Measurements from ENCODE around the gene ZNF322.

Gene ZNF322

DNA sequence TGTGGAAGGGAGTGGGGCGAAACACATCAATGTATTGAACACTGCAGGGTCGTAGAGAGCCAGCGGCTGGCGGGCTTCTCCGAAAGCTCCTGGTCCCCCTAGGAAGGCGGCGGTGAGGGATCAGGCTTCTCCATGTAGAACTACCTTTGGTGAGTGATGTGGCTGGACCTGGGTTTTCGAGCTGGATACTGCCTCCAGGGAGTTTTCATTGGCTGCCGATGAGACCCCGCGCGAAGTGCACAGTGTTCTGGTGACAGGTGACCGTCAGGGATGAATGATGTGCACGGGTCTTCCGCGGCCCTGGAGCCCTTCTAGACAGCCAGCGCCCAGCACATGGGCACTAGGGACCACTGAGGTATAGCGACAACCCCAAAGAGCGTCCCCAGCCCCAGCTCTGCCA lies 46.3 kb downstream of the ZNF322 start:
- no peak for DNase-seq

DNA sequence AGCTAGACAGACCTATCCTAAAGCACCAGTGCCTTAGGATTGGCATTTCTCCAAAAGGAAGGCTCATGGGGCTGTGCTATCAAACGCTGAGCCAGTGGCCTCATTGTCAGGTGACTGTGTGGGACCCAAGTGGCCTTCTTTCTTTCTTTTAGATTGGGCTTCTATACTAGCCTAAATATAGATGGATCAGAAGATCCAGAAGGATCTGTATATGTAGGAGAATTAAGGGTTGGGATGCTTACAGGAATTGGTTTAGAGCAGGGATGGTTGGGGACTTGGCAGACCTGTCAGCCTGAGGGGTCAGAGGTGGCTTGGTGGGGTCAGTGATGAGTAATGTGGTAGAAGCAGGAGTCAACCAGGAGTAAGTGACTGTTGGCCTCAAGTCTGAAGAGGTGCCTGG lies 47.9 kb downstream of the ZNF322 start:
- no peak for DNase-seq

DNA sequence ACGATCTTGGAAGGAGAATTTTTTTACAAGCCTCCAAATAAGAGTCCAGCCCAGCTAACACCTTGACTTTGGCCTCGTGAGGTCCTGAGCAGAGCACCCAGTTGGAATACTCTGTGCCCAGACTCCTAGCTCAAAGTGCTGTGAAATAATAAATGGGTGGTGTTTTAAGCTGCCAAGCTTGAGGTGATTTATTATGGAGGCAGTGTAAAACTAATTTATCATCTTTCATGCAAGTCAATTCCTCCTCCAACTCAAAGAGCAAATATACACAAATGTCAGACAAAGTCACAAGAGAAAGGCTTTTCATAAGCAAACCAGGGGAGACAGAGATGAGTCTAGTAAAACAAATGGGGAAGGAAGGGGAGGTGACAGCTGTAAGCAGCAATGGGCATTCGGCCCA lies 50.1 kb downstream of the ZNF322 start:
- no peak for DNase-seq

DNA sequence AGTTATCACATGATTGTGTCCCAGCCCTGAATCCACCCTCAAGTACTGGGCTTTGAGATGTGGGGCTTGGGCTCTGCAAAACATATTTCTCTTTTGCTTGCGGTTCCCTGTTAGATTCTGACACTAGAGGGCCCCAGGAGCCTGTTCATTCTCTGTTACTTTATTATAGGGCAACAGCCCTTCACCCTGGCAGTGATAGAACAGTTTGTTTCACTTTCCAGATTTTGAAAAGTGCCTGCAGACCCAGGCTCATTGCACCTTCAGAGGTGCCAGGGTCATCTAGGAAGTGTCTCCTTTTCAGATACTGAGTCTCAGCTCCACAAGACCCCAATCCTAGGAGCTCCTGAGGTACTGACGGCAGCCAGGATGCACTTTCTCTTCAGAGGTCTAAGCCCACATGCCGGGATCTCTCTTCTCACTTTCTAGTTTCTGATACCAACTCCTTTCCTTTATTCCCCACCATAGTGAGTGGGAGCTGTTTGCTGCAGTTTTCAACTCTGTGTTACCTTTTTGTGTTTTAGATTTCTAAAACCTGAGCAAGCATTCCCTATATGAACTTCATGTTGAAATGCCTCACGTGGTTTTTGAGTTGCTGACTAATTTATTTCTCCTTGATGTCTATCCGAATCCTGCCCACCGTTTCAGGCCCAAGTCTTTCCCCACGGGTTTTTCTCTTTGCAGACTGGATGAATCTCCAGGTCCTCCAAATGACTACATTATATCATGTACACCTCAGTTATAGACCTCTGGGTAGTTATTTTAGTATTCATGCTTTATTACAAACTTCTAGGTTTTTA lies 51.9 kb downstream of the ZNF322 start:
- DNase-seq: peak; percentile 64

DNA sequence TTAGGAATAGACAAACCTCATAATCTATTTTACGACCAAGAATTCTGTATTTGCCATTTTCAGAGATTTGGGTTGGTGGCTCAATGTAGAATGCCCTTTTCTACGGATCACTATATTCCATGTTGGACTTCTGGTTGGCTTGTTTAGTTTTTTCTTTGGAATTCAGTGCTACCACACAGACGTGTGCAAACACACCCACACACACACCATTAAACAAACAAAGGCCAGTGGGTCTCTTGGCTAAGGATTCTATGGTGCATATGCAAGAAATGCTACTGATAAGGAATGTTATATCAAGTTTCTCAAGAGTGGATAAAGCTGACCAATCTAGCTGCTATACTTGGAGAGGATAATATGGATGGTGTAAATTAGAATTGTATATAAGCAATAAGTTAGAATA lies 54.7 kb downstream of the ZNF322 start:
- DNase-seq: no peak

DNA sequence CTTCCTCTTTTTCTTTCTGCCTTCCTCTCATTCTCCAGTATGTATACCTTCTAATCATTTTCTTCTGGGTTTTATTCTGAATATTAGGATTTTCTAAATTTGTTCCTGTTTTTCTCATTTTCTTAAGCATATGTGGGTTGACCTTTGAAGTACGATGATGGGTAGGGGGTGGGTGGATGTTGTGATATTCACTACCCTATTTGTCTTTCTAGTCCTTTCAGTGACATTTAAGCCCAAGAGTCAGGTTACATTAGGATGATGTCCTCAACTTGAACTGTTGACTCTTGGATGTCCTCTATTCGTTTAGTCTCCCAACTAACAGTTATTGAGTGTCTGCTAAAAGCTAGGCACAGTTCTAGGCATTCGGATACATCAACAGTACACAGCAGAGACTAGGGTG lies 55.5 kb downstream of the ZNF322 start:
- no peak for DNase-seq

DNA sequence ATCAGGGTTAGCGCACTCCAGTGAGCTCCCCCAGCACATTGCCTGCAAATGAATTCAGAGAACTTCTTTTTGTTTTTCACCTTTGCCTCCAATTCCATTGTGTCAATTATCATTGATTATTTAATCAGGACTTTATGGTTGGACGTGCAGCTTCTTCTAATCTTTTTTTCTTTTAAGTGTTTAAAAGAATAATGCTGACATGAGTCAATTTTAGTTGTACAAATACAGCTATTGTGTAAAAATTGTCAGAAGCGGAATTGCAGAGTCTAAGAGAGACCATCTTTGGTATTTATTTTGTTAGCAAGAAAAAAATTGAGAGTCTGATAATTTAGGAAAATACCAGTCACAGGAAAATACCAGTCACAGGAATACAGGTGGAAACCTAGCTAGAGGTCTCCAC lies 57.3 kb downstream of the ZNF322 start:
- no peak for DNase-seq

DNA sequence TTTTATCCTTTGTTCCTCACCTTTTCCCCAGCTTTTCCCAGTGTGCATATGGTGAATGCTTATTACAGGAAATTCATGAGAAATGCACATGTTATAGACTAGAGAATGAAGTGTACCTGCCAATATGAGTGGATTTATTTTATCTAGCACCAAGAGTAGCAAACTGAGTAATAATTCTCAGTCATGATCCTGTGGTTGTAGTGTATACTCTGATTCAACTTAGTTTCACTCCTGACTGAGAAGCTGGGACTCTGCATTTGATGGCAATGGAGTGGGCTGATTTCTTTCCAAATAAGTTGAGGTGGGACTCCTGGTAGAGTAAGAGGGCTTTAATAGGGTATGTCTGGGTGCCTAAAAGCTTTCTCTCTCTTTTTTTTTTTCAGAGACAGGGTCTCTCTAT lies 58.8 kb downstream of the ZNF322 start:
- no peak for DNase-seq

DNA sequence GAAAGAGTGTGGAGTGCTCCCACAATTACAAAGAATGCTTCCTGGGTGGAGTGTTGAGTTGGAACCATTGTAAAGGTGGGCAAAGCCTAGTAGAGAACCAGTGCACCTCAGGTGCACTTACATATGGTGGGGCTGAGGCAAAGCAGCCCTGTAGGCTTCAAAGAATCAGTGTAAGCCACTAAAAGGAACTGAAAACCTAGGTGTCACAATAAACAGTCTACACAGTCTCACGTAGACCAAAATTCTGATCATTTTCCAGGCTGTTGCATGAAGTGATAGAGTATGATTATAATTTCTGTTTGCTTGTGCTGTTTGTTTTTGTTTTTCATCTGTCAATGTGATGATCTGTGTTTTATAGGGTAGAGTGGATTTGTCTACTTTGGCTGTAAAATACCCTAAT lies 60.0 kb downstream of the ZNF322 start:
- no peak for DNase-seq

DNA sequence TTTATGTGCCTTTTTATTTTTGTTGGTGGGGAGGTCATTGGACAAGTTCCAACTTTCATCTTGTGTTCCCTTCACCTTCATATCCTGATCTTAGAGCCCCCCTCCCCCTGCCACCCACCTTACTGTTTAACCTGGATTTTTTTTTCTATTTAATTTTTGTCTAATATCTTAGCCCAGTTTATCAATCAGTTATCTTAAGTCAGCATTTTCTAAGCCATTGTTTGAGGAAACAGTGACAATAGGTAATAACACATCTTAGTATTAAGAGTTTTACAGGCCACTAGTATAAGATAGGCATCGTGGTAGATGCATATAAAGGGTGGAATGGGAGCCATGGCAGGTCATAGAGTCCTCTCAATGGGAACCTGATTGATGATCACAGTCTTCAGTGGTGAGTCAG lies 60.4 kb downstream of the ZNF322 start:
- no peak for DNase-seq

DNA sequence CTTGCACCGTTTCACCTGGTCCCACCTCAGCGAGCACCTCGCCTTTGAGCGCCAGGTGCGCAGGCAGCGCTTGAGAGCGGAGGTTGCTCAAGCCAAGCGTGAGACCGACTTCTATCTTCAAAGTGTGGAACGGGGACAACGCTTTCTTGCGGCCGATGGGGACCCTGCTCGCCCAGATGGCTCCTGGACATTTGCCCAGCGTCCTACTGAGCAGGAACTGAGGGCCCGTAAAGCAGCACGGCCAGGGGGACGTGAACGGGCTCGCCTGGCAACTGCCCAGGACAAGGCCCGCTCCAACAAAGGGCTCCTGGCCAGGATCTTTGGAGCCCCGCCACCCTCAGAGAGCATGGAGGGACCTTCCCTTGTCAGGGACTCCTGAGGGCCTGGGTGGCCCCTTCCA lies 61.3 kb downstream of the ZNF322 start:
- no peak for DNase-seq

DNA sequence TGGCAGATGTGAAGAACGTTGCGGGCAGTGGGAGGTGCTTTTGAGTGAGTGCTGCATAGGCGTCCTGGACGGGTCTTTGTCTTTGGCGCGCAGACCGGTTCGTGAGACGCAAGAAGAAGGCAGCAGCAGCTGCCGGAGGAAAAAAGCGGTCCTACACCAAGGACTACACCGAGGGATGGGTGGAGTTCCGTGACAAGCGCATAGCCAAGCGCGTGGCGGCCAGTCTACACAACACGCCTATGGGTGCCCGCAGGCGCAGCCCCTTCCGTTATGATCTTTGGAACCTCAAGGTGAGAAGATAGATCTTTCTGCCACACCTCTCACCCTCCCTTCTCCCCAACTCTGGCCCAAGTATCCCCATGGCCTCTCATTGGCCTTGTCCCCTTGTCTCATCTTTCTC lies 61.7 kb downstream of the ZNF322 start:
- no peak for DNase-seq

DNA sequence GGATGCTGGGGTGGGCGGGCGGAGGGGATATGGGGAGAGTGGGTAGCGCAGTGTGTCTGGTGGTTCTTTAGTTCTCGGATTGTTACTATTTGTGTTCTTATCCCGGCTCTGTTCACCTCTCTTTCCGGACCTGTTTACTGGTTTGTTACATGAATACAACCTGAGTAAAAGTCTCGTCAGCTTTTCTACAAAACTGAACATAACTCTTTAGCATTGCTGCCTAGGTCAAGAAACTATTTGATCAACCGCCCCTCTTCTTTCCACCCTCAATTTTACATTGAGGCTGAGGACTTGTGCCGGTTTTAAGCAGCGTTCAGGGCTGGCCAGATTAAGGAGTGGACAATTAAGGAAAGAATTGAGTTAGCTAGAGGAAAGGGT lies 62.2 kb downstream of the ZNF322 start:
- no peak for DNase-seq

DNA sequence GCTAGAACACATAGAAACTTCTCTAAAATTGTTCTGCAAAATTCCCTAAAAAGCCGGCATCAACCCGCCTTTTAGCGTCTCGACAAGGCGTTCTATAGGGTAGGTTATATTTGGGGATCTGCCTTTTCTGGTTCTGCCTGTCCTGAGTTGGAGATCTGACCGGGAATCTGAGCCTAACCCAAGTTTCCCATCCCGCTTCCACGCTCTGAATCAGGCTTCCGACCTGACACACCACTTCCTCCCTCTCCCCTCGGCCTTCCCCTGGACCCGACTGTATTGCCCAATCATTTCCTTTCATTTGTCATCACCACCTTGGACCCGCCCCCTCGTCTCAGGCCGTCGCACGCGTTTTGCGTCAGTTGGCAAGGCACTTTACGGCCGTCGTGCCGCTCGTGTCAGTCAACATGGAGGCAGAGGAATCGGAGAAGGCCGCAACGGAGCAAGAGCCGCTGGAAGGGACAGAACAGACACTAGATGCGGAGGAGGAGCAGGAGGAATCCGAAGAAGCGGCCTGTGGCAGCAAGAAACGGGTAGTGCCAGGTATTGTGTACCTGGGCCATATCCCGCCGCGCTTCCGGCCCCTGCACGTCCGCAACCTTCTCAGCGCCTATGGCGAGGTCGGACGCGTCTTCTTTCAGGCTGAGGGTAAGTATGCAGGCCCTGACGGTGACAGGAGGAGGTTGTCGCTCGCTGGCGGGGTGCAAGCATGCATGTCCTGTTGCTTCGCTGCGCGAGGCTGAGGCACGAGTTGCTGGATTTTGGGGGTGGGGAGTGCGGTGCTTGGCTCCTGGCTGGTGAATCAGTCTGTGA lies 62.8 kb downstream of the ZNF322 start, which contains the start of gene ABT1:
TSS of gene ABT1 (plus strand) at position 375 of the 810 bp plus-strand sequence. CDS start at position 405, 30 bp downstream.
- peak; percentile 98 for DNase-seq

DNA sequence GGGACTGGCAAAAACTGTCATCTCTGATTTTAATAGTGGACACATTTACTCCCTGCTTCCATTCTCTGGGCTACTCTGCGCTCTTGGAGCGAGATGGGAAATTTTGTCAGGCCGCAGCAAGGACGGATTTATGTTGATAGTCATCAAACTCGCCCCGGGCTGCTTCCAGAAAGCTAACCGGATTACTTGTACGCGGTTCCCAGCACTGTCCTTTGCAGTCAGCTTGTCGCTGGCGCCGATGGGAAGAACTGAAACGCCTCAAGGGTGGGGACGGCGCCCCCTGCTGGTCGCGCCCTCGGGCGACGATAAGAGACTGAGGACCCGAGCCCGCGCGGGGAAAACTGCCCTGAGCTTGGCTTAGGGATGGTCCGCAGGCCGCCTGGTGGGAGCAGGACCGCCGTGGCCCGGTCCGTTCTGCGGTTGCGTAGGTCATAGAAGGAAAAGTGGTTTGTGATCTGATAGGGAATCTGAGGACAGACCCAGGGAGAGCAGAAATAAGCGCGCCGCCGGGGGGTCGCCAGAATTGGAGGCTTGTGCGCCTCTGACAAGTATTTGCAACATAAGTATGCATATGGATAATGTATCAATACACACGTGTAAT lies 63.8 kb downstream of the ZNF322 start:
- peak; percentile 93 for DNase-seq

DNA sequence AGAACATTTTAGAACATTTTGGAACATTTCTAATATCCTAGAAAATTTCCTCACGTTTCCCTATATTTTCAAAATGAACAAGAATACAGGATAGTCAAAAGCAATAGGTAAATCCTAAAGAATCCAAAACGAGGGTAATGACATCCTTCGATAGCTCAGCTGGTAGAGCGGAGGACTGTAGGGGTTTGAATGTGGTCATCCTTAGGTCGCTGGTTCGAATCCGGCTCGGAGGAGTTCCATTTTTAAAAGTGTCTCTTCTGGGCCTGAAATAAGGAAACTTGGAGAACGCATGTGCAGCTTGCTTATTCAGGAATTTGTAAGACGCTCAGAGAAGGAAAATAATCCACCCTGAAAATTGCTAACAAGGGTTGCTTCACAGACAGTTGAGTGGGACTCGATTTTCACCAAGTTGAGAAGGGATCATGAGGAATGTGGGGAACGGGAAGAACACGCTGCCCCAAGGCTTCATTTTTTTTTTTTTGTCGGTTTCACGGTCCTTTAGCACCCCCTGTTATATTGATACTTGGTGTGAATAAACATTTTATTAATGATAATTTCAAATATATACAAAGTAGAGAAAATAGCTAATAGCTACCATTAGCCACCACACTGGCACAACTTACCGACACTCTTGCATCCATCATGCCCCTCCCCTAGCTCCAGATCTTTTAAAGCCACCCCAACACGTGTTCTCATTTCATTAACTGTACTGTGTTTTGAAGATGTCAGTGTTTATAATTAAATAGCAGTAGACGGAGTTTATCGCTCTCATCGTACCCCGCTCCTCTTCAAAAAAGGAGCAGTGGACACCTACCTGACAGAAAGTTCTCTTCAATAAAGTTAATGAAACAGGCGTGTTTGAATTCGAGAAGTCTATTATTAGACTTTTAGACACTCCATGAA lies 64.6 kb downstream of the ZNF322 start:
- peak; percentile 80 for DNase-seq

DNA sequence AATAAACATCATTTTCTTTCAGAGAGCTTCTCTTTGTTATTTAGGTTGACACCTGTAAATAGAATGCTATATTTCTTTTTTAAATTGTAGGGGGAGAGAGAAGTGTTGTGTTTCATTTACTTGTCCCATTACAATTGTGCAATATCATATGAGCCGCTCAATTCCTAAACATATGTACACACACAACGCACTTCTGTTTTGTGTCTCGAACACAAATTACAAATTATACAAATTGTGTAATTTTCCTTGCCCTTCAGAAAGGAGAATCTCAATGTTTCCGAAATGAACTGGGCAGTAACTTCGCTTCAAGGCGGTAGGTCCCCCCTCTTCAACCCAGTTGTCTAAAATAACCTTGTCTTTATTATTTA lies 65.4 kb downstream of the ZNF322 start:
- no peak for DNase-seq

DNA sequence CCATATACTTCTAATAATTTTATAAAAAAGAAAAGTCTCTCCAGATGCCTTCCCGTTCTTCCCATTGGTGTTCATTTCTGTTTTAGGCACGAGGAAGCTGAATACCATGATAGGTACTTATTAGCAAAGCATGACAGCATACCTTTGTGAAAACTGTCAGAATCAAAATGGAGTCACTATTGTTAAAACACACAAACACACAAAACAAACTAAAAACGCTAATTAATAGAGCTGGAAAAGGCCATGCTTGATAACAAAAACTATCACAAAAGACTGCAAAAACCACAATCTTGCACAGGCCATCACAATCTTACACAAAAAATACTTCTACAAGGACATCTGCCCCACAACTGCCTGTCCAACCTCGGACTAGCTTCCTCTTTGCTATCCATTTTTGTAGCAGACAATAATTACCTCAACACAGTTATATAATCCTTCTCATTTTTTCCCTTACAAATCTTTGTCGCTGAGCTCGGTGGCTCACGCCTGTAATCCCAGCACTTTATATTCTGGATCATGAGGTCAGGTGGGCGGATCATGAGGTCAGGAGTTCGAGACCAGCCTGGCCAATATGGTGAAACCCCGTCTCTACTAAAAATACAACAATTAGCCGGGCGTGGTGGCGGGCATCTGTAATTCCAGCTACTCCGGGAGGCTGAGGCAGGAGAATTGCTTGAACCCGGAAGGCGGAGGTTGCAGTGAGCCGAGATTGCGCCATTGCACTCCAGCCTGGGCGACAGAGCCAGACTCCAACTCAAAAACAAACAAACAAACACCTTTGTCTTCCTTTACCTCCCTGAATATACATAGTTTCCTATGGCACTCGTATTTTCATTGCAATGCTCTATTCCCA lies 66.0 kb downstream of the ZNF322 start:
- peak; percentile 23 for DNase-seq

DNA sequence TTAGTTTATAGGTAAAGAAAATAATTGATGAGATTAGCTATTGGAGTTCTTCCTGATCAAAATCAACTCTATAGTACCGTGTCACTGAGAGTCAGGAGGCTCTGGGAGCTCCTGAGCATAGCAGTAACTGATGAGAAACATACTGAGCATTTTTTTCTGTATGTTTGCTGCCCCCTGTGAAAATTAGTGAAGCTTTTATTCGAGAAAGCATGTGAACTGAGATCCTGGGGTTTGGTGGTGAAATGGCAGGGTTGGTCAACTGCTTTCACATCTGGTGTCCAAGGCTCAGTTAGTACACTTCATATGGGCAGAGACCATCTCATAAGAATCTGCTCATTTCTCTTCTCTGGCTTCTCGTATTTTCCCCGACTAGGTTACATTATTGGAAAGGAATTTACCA lies 66.9 kb downstream of the ZNF322 start:
- DNase-seq: no peak

DNA sequence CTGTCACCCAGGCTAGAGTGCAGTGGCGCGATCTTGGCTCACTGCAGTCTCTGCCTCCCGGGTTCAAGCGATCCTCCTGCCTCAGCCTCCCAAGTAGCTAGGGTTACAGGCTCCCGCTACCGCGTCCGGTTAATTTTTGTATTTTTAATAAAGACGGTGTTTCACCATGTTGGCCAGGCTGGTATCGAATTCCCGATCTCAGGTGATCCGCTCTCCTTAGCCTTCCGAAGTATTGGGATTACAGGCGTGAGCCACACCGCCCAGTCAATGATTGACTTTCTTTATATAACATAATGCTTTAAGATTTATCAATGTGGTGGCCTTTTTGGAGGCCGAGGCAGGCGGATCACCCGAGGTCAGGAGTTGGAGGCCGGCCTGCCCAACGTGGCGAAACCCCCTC lies 70.6 kb downstream of the ZNF322 start:
- DNase-seq: no peak

Measured in activated CD4-positive, alpha-beta T cell treated with anti-CD3 and anti-CD28 coated beads for 48 hours (primary cell).